Esophagus squamous epithelium (tissue), 5 donors: ENCODE results near the gene RIMBP2. TPM values are rescaled to one million over a fixed set of nuclear protein-coding genes. Genes with fewer than 3 reads are reported as not detected.

Experiments used
- DNase-seq: peaks from one replicate; lab custom pipeline; 2025; lab: John Stamatoyannopoulos, UW
- H3K27ac ChIP-seq, 4 donors: fragments of 200-600 bp; sonication (generic); one replicate each; pipeline ENCODE4 v1.5.1; 2016 to 2019; ENCODE audit warnings: mild to moderate bottlenecking in 1 of 4
- H3K27me3 ChIP-seq, 4 donors: fragments of 200-600 bp; sonication (generic); 1 replicate in 3 of 4; 2 replicates in 1 of 4; pipeline versions ENCODE4 v1.5.1 to v1.6.0; 2017 to 2021; ENCODE audit warnings: antibody characterized with exemption in 1 of 4
- H3K36me3 ChIP-seq, 3 donors: fragments of 200-600 bp; sonication (generic); one replicate each; pipeline ENCODE4 v1.5.1; 2016 to 2019
- H3K4me1 ChIP-seq, 3 donors: fragments of 200-600 bp; sonication (generic); one replicate each; pipeline ENCODE4 v1.5.1; 2017 to 2019
- H3K4me3 ChIP-seq, 4 donors: fragments of 200-600 bp; sonication (generic); 1 replicate in 3 of 4; 2 replicates in 1 of 4; pipeline ENCODE4 v1.5.1; 2016 to 2019; ENCODE audit warnings: mild to moderate bottlenecking in 2 of 4, moderate library complexity in 1 of 4
- H3K9me3 ChIP-seq, 3 donors: fragments of 200-600 bp; sonication (generic); one replicate each; pipeline ENCODE4 v1.5.1; 2016 to 2019
- CTCF ChIP-seq, 6 experiments: fragments of 450-650 bp in 4 of 6; fragments of 200-600 bp in 2 of 6; sonication (generic) in 2 of 6; IDR thresholded peaks; one replicate each; pipeline ENCODE4 v1.5.1; 2016 to 2019; ENCODE audit warnings: antibody characterized with exemption in 6 of 6, mild to moderate bottlenecking in 4 of 6, moderate library complexity in 4 of 6
- POLR2A ChIP-seq, 4 donors: fragments of 450-650 bp; IDR thresholded peaks; one replicate each; pipeline ENCODE4 v1.6.1; 2017; ENCODE audit warnings: antibody characterized with exemption in 4 of 4, mild to moderate bottlenecking in 4 of 4, moderate library complexity in 3 of 4
- WGBS, 2 donors: methylation state at CpG; one replicate each; pipeline ENCODE4 v1.1.5; 2018; 5-methylcytosine and 5-hydroxymethylcytosine counted together
- intact Hi-C: fragments of 100-400 bp; cut with DNase I; formaldehyde crosslinking; loops from one replicate; pipeline ENCODE4 v1.15.0; 2022
- total RNA-seq, 4 donors: library from RNA; depleted of rRNA; stranded (reverse); fragments of >200 nt; gene quantifications; one replicate each; pipeline ENCODE4 v1.1.0, GENCODE V29; 2016
- donor health status: DM: yes; HTN: yes; CAD: no.

RIMBP2 gene
- total RNA-seq, 4 donors from 2014 or later, result 0.08 to 0.76 (median 0.46) TPM

- intact Hi-C loops, result no loop called here
- TF ChIP-seq POLR2A (IDR thresholded peaks at IDR 0.05) (no peak), CTCF (IDR thresholded peaks at IDR 0.05) (no peak)
- no peak overlapping the region for H3K4me3 ChIP-seq
- no peaks in the 10 kb centered on the region for H3K4me1 ChIP-seq
- no peaks in the 10 kb centered on the region for H3K9me3 ChIP-seq
- WGBS, 2 donors, result 21 to 26% methylated on average over 6 of the region's 6 CpGs
- H3K36me3 ChIP-seq, result no peaks in the 10 kb centered on the region
- no peaks in the 10 kb centered on the region for H3K27me3 ChIP-seq
- H3K27ac ChIP-seq, result no peak overlapping the region
- no peak for DNase-seq
Observed at GRCh38 chr12:130526813-130527212, 189.3 kb downstream of the RIMBP2 start.

- H3K27me3 ChIP-seq, result no peaks in the 10 kb centered on the region
- H3K36me3 ChIP-seq, result no peaks in the 10 kb centered on the region
- H3K27ac ChIP-seq, result no peak overlapping the region
- intact Hi-C loops, result no loop called here
- no peaks in the 10 kb centered on the region for H3K4me1 ChIP-seq
- no peaks in the 10 kb centered on the region for H3K9me3 ChIP-seq
- WGBS, 2 donors, result 68 to 72% methylated on average over 8 to 10 of the region's 10 CpGs
- TF ChIP-seq POLR2A (IDR thresholded peaks at IDR 0.05) (no peak), CTCF (IDR thresholded peaks at IDR 0.05) (no peak)
- DNase-seq, result no peak
- H3K4me3 ChIP-seq, result no peak overlapping the region
Observed at GRCh38 chr12:130525384-130526172, 190.5 kb downstream of the RIMBP2 start.

GRCh38 chr12:130524759-130525158 lies 191.3 kb downstream of the RIMBP2 start:
- 73 to 74% methylated on average over 8 of the region's 8 CpGs for WGBS, 2 donors
- intact Hi-C loops, result no loop called here

GRCh38 chr12:130523863-130524614 lies 192.1 kb downstream of the RIMBP2 start:
- TF ChIP-seq POLR2A (IDR thresholded peaks at IDR 0.05) (no peak), CTCF (IDR thresholded peaks at IDR 0.05) (no peak)
- H3K9me3 ChIP-seq, result no peaks in the 10 kb centered on the region
- intact Hi-C loops, result no loop called here
- no peak for DNase-seq
- WGBS, 2 donors, result 47 to 52% methylated on average over 3 to 6 of the region's 9 CpGs
- H3K4me1 ChIP-seq, result no peaks in the 10 kb centered on the region
- H3K27ac ChIP-seq, result no peak overlapping the region
- no peak overlapping the region for H3K4me3 ChIP-seq
- H3K27me3 ChIP-seq, result no peaks in the 10 kb centered on the region
- no peaks in the 10 kb centered on the region for H3K36me3 ChIP-seq

More at GRCh38 chr12:130524759-130525158, 191.3 kb downstream of the RIMBP2 start:
- Histone ChIP-seq H3K4me3 (no peak overlapping the region), H3K9me3 (no peaks in the 10 kb centered on the region), H3K4me1 (no peaks in the 10 kb centered on the region), H3K27ac (no peak overlapping the region), H3K36me3 (no peaks in the 10 kb centered on the region), H3K27me3 (no peaks in the 10 kb centered on the region)
- no peak for TF ChIP-seq POLR2A (IDR thresholded peaks at IDR 0.05)
- TF ChIP-seq CTCF (IDR thresholded peaks at IDR 0.05), result no peak
- DNase-seq, result no peak

- Histone ChIP-seq H3K4me1 (no peaks in the 10 kb centered on the region), H3K36me3 (no peaks in the 10 kb centered on the region), H3K27me3 (no peaks in the 10 kb centered on the region), H3K9me3 (no peaks in the 10 kb centered on the region), H3K4me3 (no peak overlapping the region), H3K27ac (no peak overlapping the region)
- no peak for DNase-seq
- WGBS, 2 donors, result 81% methylated on average over 4 to 9 of the region's 9 CpGs
- TF ChIP-seq CTCF (IDR thresholded peaks at IDR 0.05) (no peak), POLR2A (IDR thresholded peaks at IDR 0.05) (no peak)
- intact Hi-C loops, result no loop called here
Observed at GRCh38 chr12:130523208-130523607, 192.9 kb downstream of the RIMBP2 start.
